ENCODE data around the gene WWOX. TPM values are rescaled to one million over a fixed set of nuclear protein-coding genes. Genes with fewer than 3 reads are reported as not detected.

WWOX gene
- total RNA-seq, 1 donor from 2014 or later: 28.2 TPM

- no peak for DNase-seq (ENCODE audit: extremely low spot score, unreplicated experiment)
- TF ChIP-seq, protein P1, sequence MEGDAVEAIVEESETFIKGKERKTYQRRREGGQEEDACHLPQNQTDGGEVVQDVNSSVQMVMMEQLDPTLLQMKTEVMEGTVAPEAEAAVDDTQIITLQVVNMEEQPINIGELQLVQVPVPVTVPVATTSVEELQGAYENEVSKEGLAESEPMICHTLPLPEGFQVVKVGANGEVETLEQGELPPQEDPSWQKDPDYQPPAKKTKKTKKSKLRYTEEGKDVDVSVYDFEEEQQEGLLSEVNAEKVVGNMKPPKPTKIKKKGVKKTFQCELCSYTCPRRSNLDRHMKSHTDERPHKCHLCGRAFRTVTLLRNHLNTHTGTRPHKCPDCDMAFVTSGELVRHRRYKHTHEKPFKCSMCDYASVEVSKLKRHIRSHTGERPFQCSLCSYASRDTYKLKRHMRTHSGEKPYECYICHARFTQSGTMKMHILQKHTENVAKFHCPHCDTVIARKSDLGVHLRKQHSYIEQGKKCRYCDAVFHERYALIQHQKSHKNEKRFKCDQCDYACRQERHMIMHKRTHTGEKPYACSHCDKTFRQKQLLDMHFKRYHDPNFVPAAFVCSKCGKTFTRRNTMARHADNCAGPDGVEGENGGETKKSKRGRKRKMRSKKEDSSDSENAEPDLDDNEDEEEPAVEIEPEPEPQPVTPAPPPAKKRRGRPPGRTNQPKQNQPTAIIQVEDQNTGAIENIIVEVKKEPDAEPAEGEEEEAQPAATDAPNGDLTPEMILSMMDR (IDR thresholded peaks at IDR 0.05): no peak
- H3K9me3 Mint-ChIP-seq (ENCODE audit: unreplicated experiment): no peaks in the 10 kb centered on the region
- H3K4me1 Mint-ChIP-seq (ENCODE audit: unreplicated experiment): no peaks in the 10 kb centered on the region
- H3K4me3 Mint-ChIP-seq (ENCODE audit: unreplicated experiment): no peak overlapping the region
- no peaks in the 10 kb centered on the region for H3K36me3 Mint-ChIP-seq (ENCODE audit: unreplicated experiment)
- no peak overlapping the region for H3K27ac Mint-ChIP-seq (ENCODE audit: unreplicated experiment)
- H3K27me3 Mint-ChIP-seq (ENCODE audit: unreplicated experiment): peaks cover 8% of the 10 kb centered on the region
Measured at GRCh38 chr16:79143026-79143425, 1043.6 kb downstream of the WWOX start.

DNA sequence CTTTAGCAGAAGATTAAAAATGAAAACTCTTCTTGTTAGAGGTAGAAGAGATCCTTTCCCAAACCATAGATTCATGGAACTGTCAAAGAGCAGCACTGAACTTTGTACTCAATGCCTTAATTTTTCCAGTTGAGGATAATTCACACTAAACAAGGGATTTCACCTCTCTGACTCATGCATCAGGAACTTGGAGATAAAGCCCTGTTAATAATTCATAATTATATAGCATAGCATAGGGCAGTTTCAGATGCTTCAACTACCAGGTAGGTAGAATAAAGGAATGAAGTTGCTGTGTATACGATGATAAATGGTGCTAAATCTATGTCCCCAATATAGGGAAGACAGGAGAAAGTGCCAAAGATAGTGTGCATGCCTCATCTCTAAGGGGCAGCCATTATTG, 1050.7 kb downstream of the WWOX start:
- peaks cover 7% of the 10 kb centered on the region for H3K27me3 Mint-ChIP-seq (ENCODE audit: unreplicated experiment)
- H3K4me3 Mint-ChIP-seq (ENCODE audit: unreplicated experiment): no peak overlapping the region
- DNase-seq (ENCODE audit: extremely low spot score, unreplicated experiment): no peak
- H3K27ac Mint-ChIP-seq (ENCODE audit: unreplicated experiment): no peak overlapping the region
- no peaks in the 10 kb centered on the region for H3K36me3 Mint-ChIP-seq (ENCODE audit: unreplicated experiment)
- H3K4me1 Mint-ChIP-seq (ENCODE audit: unreplicated experiment): no peaks in the 10 kb centered on the region
- H3K9me3 Mint-ChIP-seq (ENCODE audit: unreplicated experiment): no peaks in the 10 kb centered on the region
- TF ChIP-seq, protein P1 (IDR thresholded peaks at IDR 0.05): no peak

- Mint-ChIP-seq H3K9me3 (ENCODE audit: unreplicated experiment) (no peaks in the 10 kb centered on the region), H3K36me3 (ENCODE audit: unreplicated experiment) (no peaks in the 10 kb centered on the region), H3K4me3 (ENCODE audit: unreplicated experiment) (no peak overlapping the region), H3K27me3 (ENCODE audit: unreplicated experiment) (peaks cover 7% of the 10 kb centered on the region), H3K4me1 (ENCODE audit: unreplicated experiment) (no peaks in the 10 kb centered on the region), H3K27ac (ENCODE audit: unreplicated experiment) (no peak overlapping the region)
- TF ChIP-seq, protein P1 (IDR thresholded peaks at IDR 0.05): no peak
- DNase-seq (ENCODE audit: extremely low spot score, unreplicated experiment): no peak
Measured at GRCh38 chr16:79150632-79151310, 1051.3 kb downstream of the WWOX start.

DNA sequence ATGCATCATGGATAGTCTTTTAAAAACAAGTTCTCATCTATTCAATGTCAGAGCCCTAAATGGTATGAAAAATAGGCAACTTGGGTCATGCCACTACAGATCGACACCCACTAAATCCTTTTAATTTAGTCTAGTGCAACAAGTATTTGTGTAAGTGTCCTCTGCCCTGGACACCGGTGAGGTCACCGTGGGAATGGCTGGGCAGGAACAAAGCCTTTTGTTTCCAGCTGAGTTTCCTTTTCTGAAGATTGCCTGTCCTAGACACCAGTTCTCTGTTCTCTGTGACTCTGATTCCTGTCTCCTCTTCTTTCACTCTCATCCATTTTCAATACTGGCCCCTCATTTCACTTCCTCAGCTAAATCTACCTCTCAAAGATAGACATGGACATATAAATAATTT, 1054.6 kb downstream of the WWOX start:
- Mint-ChIP-seq H3K4me1 (ENCODE audit: unreplicated experiment) (no peaks in the 10 kb centered on the region), H3K36me3 (ENCODE audit: unreplicated experiment) (no peaks in the 10 kb centered on the region), H3K4me3 (ENCODE audit: unreplicated experiment) (no peak overlapping the region), H3K27ac (ENCODE audit: unreplicated experiment) (no peak overlapping the region), H3K27me3 (ENCODE audit: unreplicated experiment) (peaks cover 8% of the 10 kb centered on the region), H3K9me3 (ENCODE audit: unreplicated experiment) (no peaks in the 10 kb centered on the region)
- TF ChIP-seq, protein P1 (IDR thresholded peaks at IDR 0.05): no peak
- no peak for DNase-seq (ENCODE audit: extremely low spot score, unreplicated experiment)

- TF ChIP-seq, protein P1 (IDR thresholded peaks at IDR 0.05): no peak
- Mint-ChIP-seq H3K9me3 (ENCODE audit: unreplicated experiment) (no peaks in the 10 kb centered on the region), H3K27me3 (ENCODE audit: unreplicated experiment) (peaks cover 8% of the 10 kb centered on the region), H3K27ac (ENCODE audit: unreplicated experiment) (no peak overlapping the region), H3K36me3 (ENCODE audit: unreplicated experiment) (no peaks in the 10 kb centered on the region), H3K4me1 (ENCODE audit: unreplicated experiment) (no peaks in the 10 kb centered on the region), H3K4me3 (ENCODE audit: unreplicated experiment) (no peak overlapping the region)
- DNase-seq (ENCODE audit: extremely low spot score, unreplicated experiment): no peak
Measured at GRCh38 chr16:79155471-79155870, 1056.0 kb downstream of the WWOX start.
